ENCODE measurements around the gene CRYGS.
"Not testable (repeated sequence)": the region's sequence is repeated elsewhere in the genome, so short reads cannot be mapped to it uniquely, and the experiment has no call there.

The CRYGS gene

GRCh38 chr3:186544281-186544680 is at the start of gene CRYGS:
Gene CRYGS (minus strand): TSS chr3:186544380. CDS start chr3:186544326, 54 bp downstream.
- no peak for DNase-seq (ENCODE audit: low read depth in 2 of 2)

- DNase-seq (ENCODE audit: low read depth in 2 of 2) = no peak
Observed at GRCh38 chr3:186593862-186594261, 49.7 kb upstream of the CRYGS start.

GRCh38 chr3:186592682-186593081 is 48.5 kb upstream of the CRYGS start:
- no peak for DNase-seq (ENCODE audit: low read depth in 2 of 2)

- no peak for DNase-seq (ENCODE audit: low read depth in 2 of 2)
Observed at GRCh38 chr3:186590580-186591295, 46.6 kb upstream of the CRYGS start.

- no peak for DNase-seq (ENCODE audit: low read depth in 2 of 2)
Observed at GRCh38 chr3:186589856-186590579, 45.8 kb upstream of the CRYGS start.

- no peak for DNase-seq (ENCODE audit: low read depth in 2 of 2)
Observed at GRCh38 chr3:186589121-186589520, 44.9 kb upstream of the CRYGS start.

- no peak for DNase-seq (ENCODE audit: low read depth in 2 of 2)
Observed at GRCh38 chr3:186588632-186589031, 44.5 kb upstream of the CRYGS start.

- no peak for DNase-seq (ENCODE audit: low read depth in 2 of 2)
Observed at GRCh38 chr3:186587183-186587582, 43.0 kb upstream of the CRYGS start.

GRCh38 chr3:186586245-186586644 is 42.1 kb upstream of the CRYGS start:
- not testable (repeated sequence) for DNase-seq (ENCODE audit: low read depth in 2 of 2)

GRCh38 chr3:186583831-186584230 is 39.7 kb upstream of the CRYGS start:
- no peak for DNase-seq (ENCODE audit: low read depth in 2 of 2)

GRCh38 chr3:186582541-186582940 is 38.4 kb upstream of the CRYGS start:
- no peak for DNase-seq (ENCODE audit: low read depth in 2 of 2)

- DNase-seq (ENCODE audit: low read depth in 2 of 2) = no peak
Observed at GRCh38 chr3:186580785-186581184, 36.6 kb upstream of the CRYGS start.

- DNase-seq (ENCODE audit: low read depth in 2 of 2) = no peak
Observed at GRCh38 chr3:186577521-186577920, 33.3 kb upstream of the CRYGS start.

GRCh38 chr3:186571644-186572013 is 27.4 kb upstream of the CRYGS start:
- DNase-seq (ENCODE audit: low read depth in 2 of 2) = no peak

GRCh38 chr3:186570941-186571643 is 26.9 kb upstream of the CRYGS start:
- DNase-seq (ENCODE audit: low read depth in 2 of 2) = no peak

GRCh38 chr3:186570096-186570940 is 26.1 kb upstream of the CRYGS start, which contains the start of gene DNAJB11:
Gene DNAJB11 (plus strand): TSS chr3:186570720. CDS start chr3:186570898, 178 bp downstream.
- DNase-seq (ENCODE audit: low read depth in 2 of 2) = peak; percentile 97 to 98

GRCh38 chr3:186569779-186570095 is 25.6 kb upstream of the CRYGS start:
- no peak for DNase-seq (ENCODE audit: low read depth in 2 of 2)

GRCh38 chr3:186569361-186569760 is 25.2 kb upstream of the CRYGS start:
- DNase-seq (ENCODE audit: low read depth in 2 of 2) = not testable (repeated sequence)

- DNase-seq (ENCODE audit: low read depth in 2 of 2) = peak; percentile 86 to 92
Observed at GRCh38 chr3:186567072-186567921, 23.1 kb upstream of the CRYGS start, which contains the start of gene TBCCD1. Gene TBCCD1 (minus strand): TSS chr3:186567339. CDS start chr3:186564329, 3,010 bp downstream.

GRCh38 chr3:186566772-186567071 is 22.5 kb upstream of the CRYGS start:
- DNase-seq (ENCODE audit: low read depth in 2 of 2) = no peak

GRCh38 chr3:186564586-186564985 is 20.4 kb upstream of the CRYGS start:
- no peak for DNase-seq (ENCODE audit: low read depth in 2 of 2)

Data from stimulated activated CD4-positive, alpha-beta T cell treated with anti-CD3 and anti-CD28 coated beads, Interleukin-12 subunit alpha, Interleukin-12 subunit beta, amount 100 ng/mL, for 24 hours (primary cell).